Measurements from ENCODE around the gene MC1R.
"Not testable (repeated sequence)": the region's sequence is repeated elsewhere in the genome, so short reads cannot be mapped to it uniquely, and the experiment has no call there.

MC1R gene

GRCh38 chr16:89915303-89916232, 3.1 kb upstream of the MC1R start:
- DNase-seq: no peak

DNA sequence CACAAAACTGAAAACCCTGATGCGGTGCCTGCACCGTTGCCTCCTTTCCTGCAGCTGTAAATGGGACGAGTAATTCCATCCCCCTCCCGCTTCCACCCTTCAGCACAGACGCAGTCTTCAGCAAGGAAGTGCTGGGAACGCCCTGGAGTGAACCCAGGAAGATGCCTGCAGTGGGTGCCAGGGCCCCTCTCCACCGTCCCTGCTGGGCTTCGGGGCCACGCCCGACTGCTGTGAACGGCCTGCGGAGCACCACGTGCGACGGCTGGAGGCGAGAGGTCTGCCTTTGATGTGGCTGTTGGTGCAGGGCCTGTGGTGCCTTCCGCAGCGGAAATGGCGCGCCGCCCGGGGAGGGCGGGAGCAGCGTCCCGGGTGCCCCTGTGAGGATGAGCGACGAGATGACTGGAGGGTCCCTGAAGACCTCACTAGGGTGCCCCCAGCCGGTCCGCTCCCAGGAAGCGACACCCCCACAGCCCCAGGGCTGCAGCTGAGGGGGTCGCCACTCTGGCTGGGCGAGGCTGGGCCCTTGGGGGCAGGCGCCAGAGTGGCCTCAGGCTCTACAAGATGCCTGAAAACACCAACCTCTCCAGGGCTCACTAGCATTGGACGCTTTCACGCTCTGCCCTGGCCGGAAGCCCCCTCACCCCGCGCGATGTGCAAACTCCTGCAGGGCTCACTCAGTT, 749 bp upstream of the MC1R start:
- peak; percentile 62 for DNase-seq

DNA sequence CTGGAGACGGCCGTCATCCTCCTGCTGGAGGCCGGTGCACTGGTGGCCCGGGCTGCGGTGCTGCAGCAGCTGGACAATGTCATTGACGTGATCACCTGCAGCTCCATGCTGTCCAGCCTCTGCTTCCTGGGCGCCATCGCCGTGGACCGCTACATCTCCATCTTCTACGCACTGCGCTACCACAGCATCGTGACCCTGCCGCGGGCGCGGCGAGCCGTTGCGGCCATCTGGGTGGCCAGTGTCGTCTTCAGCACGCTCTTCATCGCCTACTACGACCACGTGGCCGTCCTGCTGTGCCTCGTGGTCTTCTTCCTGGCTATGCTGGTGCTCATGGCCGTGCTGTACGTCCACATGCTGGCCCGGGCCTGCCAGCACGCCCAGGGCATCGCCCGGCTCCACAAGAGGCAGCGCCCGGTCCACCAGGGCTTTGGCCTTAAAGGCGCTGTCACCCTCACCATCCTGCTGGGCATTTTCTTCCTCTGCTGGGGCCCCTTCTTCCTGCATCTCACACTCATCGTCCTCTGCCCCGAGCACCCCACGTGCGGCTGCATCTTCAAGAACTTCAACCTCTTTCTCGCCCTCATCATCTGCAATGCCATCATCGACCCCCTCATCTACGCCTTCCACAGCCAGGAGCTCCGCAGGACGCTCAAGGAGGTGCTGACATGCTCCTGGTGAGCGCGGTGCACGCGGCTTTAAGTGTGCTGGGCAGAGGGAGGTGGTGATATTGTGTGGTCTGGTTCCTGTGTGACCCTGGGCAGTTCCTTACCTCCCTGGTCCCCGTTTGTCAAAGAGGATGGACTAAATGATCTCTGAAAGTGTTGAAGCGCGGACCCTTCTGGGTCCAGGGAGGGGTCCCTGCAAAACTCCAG, 1.1 kb downstream of the MC1R start:
- DNase-seq: no peak

DNA sequence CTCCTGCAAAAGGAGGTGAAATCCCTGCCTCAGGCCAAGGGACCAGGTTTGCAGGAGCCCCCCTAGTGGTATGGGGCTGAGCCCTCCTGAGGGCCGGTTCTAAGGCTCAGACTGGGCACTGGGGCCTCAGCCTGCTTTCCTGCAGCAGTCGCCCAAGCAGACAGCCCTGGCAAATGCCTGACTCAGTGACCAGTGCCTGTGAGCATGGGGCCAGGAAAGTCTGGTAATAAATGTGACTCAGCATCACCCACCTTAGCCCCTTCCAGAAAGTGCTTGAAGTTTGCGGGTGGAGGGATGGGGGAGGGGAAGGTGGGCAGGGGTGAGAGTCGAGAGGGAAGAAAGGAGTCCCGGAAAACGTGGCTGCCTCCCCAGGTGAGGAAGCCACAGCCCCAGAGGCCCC, 2.1 kb downstream of the MC1R start:
- DNase-seq: no peak

GRCh38 chr16:89921131-89921701, 2.6 kb downstream of the MC1R start:
- DNase-seq: no peak

DNA sequence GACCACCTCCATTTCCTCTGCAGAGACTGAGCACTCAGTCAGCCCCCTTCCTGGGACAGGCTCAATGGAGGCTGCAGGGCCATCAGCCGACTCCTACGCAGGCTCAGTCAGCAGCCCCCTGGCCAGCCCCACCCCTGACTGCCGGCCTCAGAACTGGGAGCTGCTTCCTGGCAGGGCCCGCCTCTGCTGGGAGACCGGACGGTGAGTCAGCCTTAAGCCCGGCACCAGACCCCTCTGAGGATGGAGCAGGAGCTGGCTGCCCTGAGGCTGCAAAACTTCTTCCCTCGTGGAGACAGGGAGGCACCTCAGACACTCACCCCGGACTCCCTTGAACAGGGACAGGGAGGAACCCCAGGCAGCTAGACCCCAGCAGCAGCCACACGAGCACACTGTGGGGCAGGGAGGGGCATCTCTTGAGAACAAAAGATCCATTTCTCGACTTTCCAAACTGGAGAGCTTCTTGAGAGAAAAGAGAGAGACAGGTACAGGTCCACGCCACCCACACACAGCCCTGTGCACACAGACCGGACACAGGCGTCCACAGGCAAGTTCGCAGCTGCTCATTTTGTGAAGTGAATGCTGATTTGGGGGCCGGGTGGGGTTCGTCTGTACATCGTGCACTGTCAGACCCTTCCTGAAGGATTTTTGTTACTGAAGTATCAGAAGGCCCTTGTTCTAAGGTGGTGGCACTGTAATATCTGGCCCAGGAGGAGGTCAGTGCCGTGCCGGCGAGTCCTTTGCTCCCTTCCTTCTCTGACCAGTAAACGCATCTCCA, 3.2 kb downstream of the MC1R start:
- peak; percentile 14 for DNase-seq

DNA sequence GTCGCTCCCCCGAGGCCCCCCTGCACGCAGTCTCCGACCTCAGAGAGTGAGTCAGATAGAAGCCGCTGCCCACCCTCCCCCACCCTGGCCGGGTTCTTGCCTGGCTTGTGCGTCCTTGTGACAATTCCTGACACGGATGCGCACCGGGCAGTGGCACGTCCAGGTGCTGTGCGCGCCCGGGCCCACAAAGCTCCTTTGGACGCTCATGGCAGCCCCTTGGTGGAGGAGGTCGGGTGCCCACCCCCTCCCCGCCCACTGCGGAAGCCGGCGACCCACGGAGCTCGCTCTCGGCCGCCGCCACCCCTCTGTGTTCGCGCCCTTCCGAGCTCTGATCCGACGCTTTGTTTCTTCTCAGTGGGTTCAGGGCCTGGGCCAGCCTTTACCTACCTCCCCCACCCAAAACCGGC, 3.8 kb downstream of the MC1R start:
- DNase-seq: peak; percentile 30

DNA sequence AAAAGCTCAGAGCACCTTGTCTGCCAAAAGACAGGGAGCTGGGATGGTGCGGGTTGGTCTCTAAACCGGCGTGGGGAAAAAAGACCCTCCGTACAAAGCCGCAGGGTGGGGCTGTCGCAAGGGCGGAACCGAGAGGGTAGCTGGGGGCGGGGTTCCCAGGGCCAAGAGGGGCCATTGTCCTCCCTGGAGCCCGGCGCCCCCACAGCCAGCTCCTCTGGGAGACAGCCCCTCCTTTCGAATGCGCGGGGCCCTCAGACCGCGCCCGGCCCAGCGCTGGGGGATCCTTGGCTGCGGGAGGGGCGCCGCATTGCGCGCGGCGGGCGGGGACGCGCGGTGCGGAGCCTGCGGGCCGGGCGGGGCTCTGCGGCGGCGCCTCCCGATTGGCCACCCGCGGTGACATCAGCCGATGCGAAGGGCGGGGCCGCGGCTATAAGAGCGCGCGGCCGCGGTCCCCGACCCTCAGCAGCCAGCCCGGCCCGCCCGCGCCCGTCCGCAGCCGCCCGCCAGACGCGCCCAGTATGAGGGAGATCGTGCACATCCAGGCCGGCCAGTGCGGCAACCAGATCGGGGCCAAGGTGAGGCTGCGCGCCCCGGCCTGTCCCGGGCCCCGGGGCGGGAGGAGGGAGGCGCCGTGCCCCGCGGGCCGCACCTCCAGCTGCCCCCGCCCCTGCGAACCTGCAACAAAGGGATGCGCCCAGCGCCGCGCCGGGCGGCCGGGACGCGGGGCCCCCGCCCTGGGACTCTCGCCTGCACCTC, 4.4 kb downstream of the MC1R start, which contains the start of gene TUBB3:
TUBB3 (plus strand) TSS at position 459 of the 756 bp plus-strand sequence; CDS start at position 519, 60 bp downstream.
- DNase-seq: peak; percentile 87

GRCh38 chr16:89923640-89924296, 5.1 kb downstream of the MC1R start:
- DNase-seq: peak; percentile 49

- DNase-seq: peak; percentile 38
Measured at GRCh38 chr16:89924297-89924924, 5.7 kb downstream of the MC1R start.

DNA sequence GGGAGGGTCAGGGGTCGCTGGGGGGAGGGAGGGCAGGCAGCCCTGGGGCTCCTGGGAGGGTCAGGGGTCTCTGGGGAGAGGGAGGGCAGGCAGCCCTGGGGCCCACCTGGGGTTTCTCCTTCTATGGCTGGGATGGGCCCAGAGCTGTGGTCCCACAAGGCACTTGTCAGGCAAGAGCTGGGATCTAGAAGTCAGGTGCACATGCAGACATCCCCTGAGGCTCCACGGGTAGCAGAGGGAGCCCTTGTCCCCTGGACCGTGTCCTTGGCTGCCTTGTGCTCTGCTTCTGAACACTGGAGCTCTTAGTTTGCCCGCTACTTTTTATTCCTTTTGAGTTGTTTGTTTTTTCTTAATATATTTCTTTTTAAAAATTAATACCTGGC, 6.3 kb downstream of the MC1R start:
- DNase-seq: peak; percentile 38

- peak; percentile 32 for DNase-seq
Measured at GRCh38 chr16:89925596-89926079, 7.0 kb downstream of the MC1R start.

DNA sequence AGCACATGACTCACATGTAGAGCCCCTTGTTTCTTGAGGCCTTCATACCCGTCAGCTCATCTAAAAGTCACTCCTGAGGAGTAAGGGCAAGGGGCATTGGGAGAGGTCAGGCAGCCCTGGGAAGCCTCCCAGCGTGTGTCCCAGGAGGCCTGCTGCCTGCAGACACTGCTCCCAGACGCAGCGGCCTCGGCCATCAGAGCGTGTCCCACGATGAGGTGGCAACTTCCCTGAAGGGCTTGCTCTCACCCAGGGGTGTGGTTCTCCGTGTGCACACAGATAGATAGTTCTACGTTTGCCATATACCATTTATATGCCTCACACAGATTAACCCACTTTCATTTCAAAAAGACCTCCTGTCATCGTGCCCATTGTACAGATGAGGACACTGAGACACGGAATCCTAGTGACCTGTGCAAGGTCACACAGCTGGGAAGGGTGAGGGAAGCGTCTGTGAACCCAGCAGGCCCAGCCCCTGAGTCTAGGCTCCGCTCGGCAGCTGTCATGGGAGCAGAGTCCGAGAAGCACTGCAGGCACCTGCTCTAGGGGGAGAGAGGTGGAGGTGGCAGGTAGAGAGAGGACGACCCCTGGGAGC, 12.7 kb downstream of the MC1R start:
- no peak for DNase-seq

GRCh38 chr16:89931964-89932363, 13.3 kb downstream of the MC1R start:
- no peak for DNase-seq

- not testable (repeated sequence) for DNase-seq
Measured at GRCh38 chr16:89934019-89934418, 15.4 kb downstream of the MC1R start.

DNA sequence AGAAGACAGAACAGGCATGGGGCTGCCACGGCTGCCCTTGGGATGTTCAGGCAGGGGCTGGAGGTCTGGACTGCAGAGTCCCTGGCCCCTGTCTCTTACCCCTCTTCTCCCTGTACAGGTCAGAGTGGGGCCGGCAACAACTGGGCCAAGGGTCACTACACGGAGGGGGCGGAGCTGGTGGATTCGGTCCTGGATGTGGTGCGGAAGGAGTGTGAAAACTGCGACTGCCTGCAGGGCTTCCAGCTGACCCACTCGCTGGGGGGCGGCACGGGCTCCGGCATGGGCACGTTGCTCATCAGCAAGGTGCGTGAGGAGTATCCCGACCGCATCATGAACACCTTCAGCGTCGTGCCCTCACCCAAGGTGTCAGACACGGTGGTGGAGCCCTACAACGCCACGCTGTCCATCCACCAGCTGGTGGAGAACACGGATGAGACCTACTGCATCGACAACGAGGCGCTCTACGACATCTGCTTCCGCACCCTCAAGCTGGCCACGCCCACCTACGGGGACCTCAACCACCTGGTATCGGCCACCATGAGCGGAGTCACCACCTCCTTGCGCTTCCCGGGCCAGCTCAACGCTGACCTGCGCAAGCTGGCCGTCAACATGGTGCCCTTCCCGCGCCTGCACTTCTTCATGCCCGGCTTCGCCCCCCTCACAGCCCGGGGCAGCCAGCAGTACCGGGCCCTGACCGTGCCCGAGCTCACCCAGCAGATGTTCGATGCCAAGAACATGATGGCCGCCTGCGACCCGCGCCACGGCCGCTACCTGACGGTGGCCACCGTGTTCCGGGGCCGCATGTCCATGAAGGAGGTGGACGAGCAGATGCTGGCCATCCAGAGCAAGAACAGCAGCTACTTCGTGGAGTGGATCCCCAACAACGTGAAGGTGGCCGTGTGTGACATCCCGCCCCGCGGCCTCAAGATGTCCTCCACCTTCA, 16.2 kb downstream of the MC1R start:
- no peak for DNase-seq

DNA sequence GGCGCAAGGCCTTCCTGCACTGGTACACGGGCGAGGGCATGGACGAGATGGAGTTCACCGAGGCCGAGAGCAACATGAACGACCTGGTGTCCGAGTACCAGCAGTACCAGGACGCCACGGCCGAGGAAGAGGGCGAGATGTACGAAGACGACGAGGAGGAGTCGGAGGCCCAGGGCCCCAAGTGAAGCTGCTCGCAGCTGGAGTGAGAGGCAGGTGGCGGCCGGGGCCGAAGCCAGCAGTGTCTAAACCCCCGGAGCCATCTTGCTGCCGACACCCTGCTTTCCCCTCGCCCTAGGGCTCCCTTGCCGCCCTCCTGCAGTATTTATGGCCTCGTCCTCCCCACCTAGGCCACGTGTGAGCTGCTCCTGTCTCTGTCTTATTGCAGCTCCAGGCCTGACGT, 17.0 kb downstream of the MC1R start:
- DNase-seq: not testable (repeated sequence)

DNA sequence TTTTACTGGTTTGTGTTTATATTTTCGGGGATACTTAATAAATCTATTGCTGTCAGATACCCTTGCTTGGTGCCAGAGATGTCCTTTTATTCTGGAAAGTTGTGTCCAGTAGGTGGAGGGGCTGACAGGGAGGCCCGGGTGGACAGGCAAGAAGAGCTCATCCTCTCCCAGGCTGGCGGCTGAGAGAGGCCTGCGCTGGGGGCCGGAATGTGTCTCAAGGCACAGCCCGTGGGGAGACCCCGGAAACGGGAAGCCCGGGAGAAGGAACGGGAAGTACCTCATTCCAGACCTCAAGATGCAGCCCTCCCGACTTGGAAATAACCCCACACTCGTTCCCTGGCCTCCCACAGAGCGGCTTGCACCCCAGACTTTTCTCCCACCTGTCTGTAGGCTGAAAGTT, 17.4 kb downstream of the MC1R start:
- no peak for DNase-seq
